AG04450 (cell line): ENCODE data around the gene DIP2C. TPM values are rescaled to one million over a fixed set of nuclear protein-coding genes. Genes with fewer than 3 reads are reported as not detected.

Experiments used
- CTCF ChIA-PET: fragments of 300-600, 350-600 bp; formaldehyde crosslinking; extraction: SDS; loops from one replicate; lab custom pipeline; 2022; ENCODE audit warnings: antibody characterized with exemption, inconsistent platforms; lab: Charles Lee
- POLR2A ChIA-PET: fragments of 350-600 bp; formaldehyde crosslinking; extraction: SDS; loops from one replicate; lab custom pipeline; 2021; ENCODE audit warnings: antibody characterized with exemption, inconsistent platforms; lab: Yijun Ruan, JAX
- DNase-seq: peaks from one replicate; pipeline ENCODE4 v3.0.0-alpha.2; 2011; ENCODE audit warnings: low read depth, low spot score
- H3K27ac ChIP-seq: one replicate; pipeline ENCODE4 v1.5.1; 2012; ENCODE audit warnings: low read depth, low read length, control low read depth
- H3K27me3 ChIP-seq: one replicate; pipeline ENCODE4 v1.6.0; 2012; ENCODE audit warnings: low read length; ENCODE audit not compliant: control insufficient read depth, insufficient read depth
- H3K4me3 ChIP-seq: 2 replicates; pipeline ENCODE4 v1.5.1; 2011; ENCODE audit warnings: mild to moderate bottlenecking, low read depth, low read length, control low read depth
- H3K9me3 ChIP-seq: 2 replicates; pipeline ENCODE4 v1.5.1; 2012; ENCODE audit warnings: low read length; ENCODE audit not compliant: control insufficient read depth, insufficient read depth
- CTCF ChIP-seq: IDR thresholded peaks from 2 replicates; pipeline ENCODE4 v1.5.1; 2011; ENCODE audit warnings: low read depth, low read length, control low read depth, inconsistent platforms
- polyA plus RNA-seq: library from polyadenylated mRNA; depleted of rRNA; stranded (reverse); fragments of >200 nt; gene quantifications from 2 replicates; pipeline ENCODE4 v1.2.3, GENCODE V29; 2011

Gene DIP2C
- polyA plus RNA-seq, 1 experiment: 9.6 TPM

DNA sequence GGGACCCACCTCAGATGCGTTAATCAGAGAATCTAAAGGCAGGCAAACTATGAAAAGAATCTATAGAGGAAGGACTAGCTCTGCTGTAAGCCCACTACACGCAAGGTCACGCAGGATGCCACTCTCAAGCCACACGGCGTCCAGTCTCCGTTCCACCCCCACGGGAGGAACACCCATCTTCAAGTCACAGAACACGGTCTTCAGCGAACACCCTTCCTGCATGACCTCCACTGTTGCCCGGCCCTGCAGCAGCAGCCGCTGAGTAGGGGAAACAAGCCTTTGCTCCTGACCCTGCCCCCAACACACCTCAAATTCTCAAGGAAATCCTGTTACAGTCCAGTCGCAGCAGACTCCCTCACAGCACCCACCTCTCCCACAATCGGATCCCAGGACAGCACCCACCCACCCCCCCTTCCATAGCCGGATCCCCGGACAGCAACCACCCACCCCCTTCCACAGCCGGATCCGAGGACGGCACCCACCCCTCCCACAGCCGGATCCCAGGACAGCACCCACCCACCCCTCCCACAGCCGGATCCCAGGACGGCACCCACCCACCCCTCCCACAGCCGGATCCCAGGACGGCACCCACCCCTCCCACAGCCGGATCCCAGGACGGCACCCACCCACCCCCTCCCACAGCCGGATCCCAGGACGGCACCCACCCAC is 133.7 kb downstream of the DIP2C start:
- Histone ChIP-seq H3K27me3 (no peaks in the 10 kb centered on the region), H3K4me3 (no peak overlapping the region), H3K9me3 (no peaks in the 10 kb centered on the region; the same call in 1 of the 2 replicates), H3K27ac (no peak overlapping the region)
- CTCF ChIA-PET: interaction anchor here (0.5 kb wide), 1 partner anchor 209 kb away, joined by 3 read pairs; no protein-coding TSS in a partner anchor
- no peak for TF ChIP-seq CTCF
- no peak for DNase-seq
- POLR2A ChIA-PET: no interaction called here

DNA sequence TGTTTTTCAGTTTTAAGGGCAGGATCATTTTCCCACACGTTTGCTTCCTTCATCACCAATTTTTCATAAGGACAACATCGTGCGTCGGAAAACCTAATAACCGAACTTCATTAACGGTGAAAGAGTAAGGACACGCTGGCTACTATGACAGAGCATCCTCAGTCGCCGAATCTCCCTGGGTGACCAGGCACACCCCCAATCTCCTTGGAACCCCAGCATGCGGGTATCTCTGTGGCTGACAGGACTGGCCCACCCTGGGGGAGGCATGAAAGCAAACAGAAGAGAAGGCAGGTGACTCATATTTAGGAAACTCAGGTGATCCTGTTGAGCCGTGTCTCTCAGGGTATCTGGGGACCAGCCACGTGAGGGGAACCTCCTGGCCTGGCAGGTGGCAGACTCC is 134.2 kb downstream of the DIP2C start:
- ChIA-PET POLR2A (no interaction called here), CTCF (interaction anchor here (0.5 kb wide), 1 partner anchor 209 kb away, joined by 3 read pairs; no protein-coding TSS in a partner anchor)
- no peak for DNase-seq
- Histone ChIP-seq H3K27ac (no peak overlapping the region), H3K4me3 (no peak overlapping the region), H3K9me3 (no peaks in the 10 kb centered on the region; the same call in 1 of the 2 replicates), H3K27me3 (no peaks in the 10 kb centered on the region)
- TF ChIP-seq CTCF: no peak

DNA sequence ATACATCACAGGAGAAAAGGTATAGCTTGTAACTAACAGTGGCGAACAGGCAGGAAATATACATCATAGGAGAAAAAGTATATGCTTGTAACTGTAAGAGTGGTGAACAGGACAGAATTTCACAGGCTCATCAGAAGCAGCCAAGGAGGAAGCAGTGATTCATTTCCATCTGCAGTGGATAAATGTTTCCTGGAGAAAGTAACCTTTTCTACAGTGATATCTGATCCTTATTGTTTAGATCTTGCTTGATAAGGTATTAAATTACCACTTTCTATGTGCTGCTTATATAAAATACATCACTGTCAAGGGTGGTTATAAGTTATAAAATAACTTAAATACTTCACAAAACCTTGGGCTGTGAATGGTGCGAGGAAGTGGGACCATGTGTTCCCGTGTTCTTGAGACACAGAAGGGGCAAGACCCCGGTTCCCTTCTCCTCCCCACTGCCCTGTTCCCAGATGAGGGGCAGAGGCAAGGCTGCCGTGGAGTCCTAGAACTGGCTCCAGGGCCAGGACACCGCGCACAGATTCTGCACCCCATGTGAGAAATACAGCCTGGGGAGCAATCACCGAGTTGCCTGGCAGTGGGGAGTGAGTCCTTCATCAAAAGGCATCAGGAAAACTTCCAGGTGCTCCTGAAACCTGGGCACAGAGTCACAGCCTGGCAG is 135.2 kb downstream of the DIP2C start:
- DNase-seq: no peak
- Histone ChIP-seq H3K9me3 (no peaks in the 10 kb centered on the region; the same call in 1 of the 2 replicates), H3K27me3 (no peaks in the 10 kb centered on the region), H3K27ac (no peak overlapping the region), H3K4me3 (no peak overlapping the region)
- TF ChIP-seq CTCF: no peak
- CTCF ChIA-PET: no interaction called here
- POLR2A ChIA-PET: no interaction called here

DNA sequence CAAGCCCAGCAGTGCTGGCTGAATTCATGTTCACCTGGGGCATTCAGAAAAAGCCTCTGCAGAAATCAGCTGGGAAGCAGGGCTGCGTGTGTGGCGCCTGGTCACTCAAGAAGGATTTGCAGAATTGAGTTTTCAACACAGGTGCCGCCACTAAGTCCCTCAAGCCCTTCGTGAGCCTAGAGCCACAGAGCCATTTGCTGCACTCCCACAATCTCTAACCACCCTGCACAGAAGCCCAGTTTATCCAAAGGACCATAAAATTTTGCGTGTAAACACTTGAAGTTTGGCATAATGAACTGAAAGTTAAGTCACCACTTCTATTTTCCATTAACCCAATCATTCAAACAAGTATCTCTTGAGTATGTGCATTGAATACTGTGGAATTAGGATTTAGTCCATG is 136.2 kb downstream of the DIP2C start:
- no peak for TF ChIP-seq CTCF
- POLR2A ChIA-PET: interaction anchor here (0.6 kb wide), 1 partner anchor 29 kb away, joined by 3 read pairs; no protein-coding TSS in a partner anchor
- CTCF ChIA-PET: no interaction called here
- Histone ChIP-seq H3K27me3 (no peaks in the 10 kb centered on the region), H3K9me3 (no peaks in the 10 kb centered on the region; the same call in 1 of the 2 replicates), H3K27ac (no peak overlapping the region), H3K4me3 (no peak overlapping the region)
- DNase-seq: no peak

DNA sequence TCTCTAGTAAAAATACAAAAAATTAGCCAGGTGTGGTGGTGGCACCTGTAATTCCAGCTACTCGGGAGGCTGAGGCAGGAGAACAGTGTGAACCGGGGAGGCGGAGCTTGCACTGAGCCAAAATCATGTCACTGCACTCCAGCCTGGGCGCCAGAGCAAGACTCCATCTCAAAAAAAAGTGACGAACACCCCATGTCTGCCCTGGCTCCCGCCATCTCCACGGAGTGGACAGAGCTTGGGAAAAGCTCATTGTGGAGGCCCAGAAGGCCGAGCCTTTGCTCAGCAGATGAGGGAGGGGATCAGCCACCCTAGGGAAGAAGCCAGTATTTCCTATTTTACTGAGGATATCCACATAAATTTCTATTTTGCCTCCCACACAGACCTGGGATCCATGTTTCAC is 136.8 kb downstream of the DIP2C start:
- CTCF ChIA-PET: no interaction called here
- TF ChIP-seq CTCF: no peak
- H3K9me3 ChIP-seq: no peaks in the 10 kb centered on the region; the same call in 1 of the 2 replicates
- H3K27ac ChIP-seq: no peak overlapping the region
- POLR2A ChIA-PET: no interaction called here
- no peaks in the 10 kb centered on the region for H3K27me3 ChIP-seq
- no peak overlapping the region for H3K4me3 ChIP-seq
- no peak for DNase-seq
